Osteocyte (in vitro differentiated cells): ENCODE data around the gene SFT2D2. TPM values are rescaled to one million over a fixed set of nuclear protein-coding genes. Genes with fewer than 3 reads are reported as not detected.
A peak's percentile ranks its signal among the peaks of the same experiment; 100 is the strongest.

ENCODE experiments used
- DNase-seq: peaks from one replicate; pipeline ENCODE4 v3.0.0; 2021; ENCODE audit warnings: mixed read lengths; ENCODE audit not compliant: unreplicated experiment; ENCODE audit errors: extremely low spot score
- H3K27ac Mint-ChIP-seq: one replicate; pipeline ENCODE4 v1.8.0; 2021; ENCODE audit warnings: mild to moderate bottlenecking, mixed read lengths; ENCODE audit not compliant: unreplicated experiment
- H3K27me3 Mint-ChIP-seq: one replicate; pipeline ENCODE4 v1.8.0; 2021; ENCODE audit warnings: mixed read lengths; ENCODE audit not compliant: unreplicated experiment
- H3K36me3 Mint-ChIP-seq: one replicate; pipeline ENCODE4 v1.8.0; 2021; ENCODE audit warnings: mixed read lengths; ENCODE audit not compliant: unreplicated experiment
- H3K4me1 Mint-ChIP-seq: one replicate; pipeline ENCODE4 v1.8.0; 2021; ENCODE audit warnings: mixed read lengths; ENCODE audit not compliant: unreplicated experiment
- H3K4me3 Mint-ChIP-seq: one replicate; pipeline ENCODE4 v1.8.0; 2021; ENCODE audit warnings: mild to moderate bottlenecking, moderate library complexity, mixed read lengths; ENCODE audit not compliant: unreplicated experiment
- H3K9me3 Mint-ChIP-seq: one replicate; pipeline ENCODE4 v1.8.0; 2021; ENCODE audit warnings: mixed read lengths; ENCODE audit not compliant: unreplicated experiment
- CTCF ChIP-seq: fragments of 200-600 bp; sonication (generic); IDR thresholded peaks from 2 replicates; pipeline ENCODE4 v1.5.0; 2021; ENCODE audit warnings: antibody characterized with exemption, mild to moderate bottlenecking, moderate library complexity
- total RNA-seq: library from RNA; stranded (reverse); gene quantifications from 2 replicates; pipeline ENCODE4 v1.2.1, GENCODE V29; 2021

SFT2D2 gene
- total RNA-seq, 1 donor from 2014 or later: 93.0 TPM

GRCh38 chr1:168252204-168252733, 26.5 kb downstream of the SFT2D2 start:
- peaks cover 60% of the 10 kb centered on the region for H3K36me3 Mint-ChIP-seq

DNA sequence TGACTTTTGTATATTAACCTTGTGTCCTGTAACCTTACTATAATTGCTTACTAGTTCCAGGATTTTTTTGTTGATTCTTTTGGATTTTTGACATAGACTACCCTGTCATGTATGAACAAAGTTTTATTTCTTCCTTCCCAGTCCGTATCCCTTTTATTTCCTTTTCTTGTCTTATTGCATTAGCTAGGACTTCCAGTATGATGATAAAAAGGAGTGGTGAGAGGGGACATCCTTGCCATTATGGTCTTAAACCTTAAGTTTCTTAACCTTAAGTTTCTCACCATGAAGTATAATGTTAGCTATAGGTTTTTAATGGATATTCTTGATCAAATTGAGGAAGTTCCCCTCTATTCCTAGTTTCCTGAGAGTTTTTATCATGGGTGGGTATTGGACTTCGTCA, 30.4 kb downstream of the SFT2D2 start:
- peaks cover 12% of the 10 kb centered on the region for H3K9me3 Mint-ChIP-seq
- H3K27ac Mint-ChIP-seq: no peak overlapping the region
- peaks cover 36% of the 10 kb centered on the region for H3K4me1 Mint-ChIP-seq
- peaks cover 39% of the 10 kb centered on the region for H3K36me3 Mint-ChIP-seq
- DNase-seq: no peak
- no peaks in the 10 kb centered on the region for H3K27me3 Mint-ChIP-seq
- H3K4me3 Mint-ChIP-seq: no peak overlapping the region
- TF ChIP-seq CTCF: no peak

More at GRCh38 chr1:168252204-168252733, 26.5 kb downstream of the SFT2D2 start:
- Mint-ChIP-seq H3K4me3 (peak overlapping the region; percentile 2), H3K27me3 (no peaks in the 10 kb centered on the region), H3K4me1 (peaks cover 39% of the 10 kb centered on the region), H3K9me3 (peaks cover 4% of the 10 kb centered on the region), H3K27ac (peak overlapping the region; percentile 74)
- DNase-seq: no peak
- no peak for TF ChIP-seq CTCF

GRCh38 chr1:168257397-168257796, 31.6 kb downstream of the SFT2D2 start:
- Mint-ChIP-seq H3K4me3 (no peak overlapping the region), H3K9me3 (peaks cover 12% of the 10 kb centered on the region), H3K27ac (no peak overlapping the region), H3K4me1 (peaks cover 39% of the 10 kb centered on the region), H3K36me3 (peaks cover 39% of the 10 kb centered on the region), H3K27me3 (no peaks in the 10 kb centered on the region)
- DNase-seq: no peak
- no peak for TF ChIP-seq CTCF

GRCh38 chr1:168259567-168259966, 33.8 kb downstream of the SFT2D2 start:
- Mint-ChIP-seq H3K27ac (peak overlapping the region; percentile 36), H3K27me3 (no peaks in the 10 kb centered on the region), H3K4me3 (no peak overlapping the region), H3K36me3 (peaks cover 34% of the 10 kb centered on the region), H3K4me1 (peaks cover 35% of the 10 kb centered on the region), H3K9me3 (peaks cover 12% of the 10 kb centered on the region)
- TF ChIP-seq CTCF: no peak
- DNase-seq: no peak

DNA sequence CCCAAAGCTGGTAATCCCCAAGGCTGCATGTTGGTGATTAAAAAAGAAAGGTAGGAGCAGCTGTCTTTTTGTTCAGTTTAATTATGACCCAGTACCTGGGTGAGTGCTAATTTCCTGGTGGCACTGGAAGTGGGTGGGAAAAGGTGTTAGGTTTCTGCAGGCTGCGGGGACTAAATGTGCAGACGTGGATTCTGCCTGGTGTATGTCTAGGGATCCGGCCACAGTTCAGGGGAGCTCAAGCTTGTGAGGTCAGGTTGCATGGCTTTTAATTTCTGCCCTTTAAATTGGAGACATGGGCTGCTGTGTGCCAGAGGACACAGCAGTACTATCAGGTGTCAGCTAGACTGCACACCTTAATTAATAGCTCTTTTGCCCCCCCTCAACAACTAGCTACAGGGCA, 34.6 kb downstream of the SFT2D2 start:
- no peak for DNase-seq
- H3K4me3 Mint-ChIP-seq: no peak overlapping the region
- H3K4me1 Mint-ChIP-seq: peaks cover 35% of the 10 kb centered on the region
- H3K36me3 Mint-ChIP-seq: peaks cover 28% of the 10 kb centered on the region
- peak overlapping the region; percentile 80 for H3K27ac Mint-ChIP-seq
- H3K9me3 Mint-ChIP-seq: peaks cover 12% of the 10 kb centered on the region
- TF ChIP-seq CTCF: no peak
- no peaks in the 10 kb centered on the region for H3K27me3 Mint-ChIP-seq
